Measurements from ENCODE around the gene RNASE13.
A peak's percentile ranks its signal among the peaks of the same experiment; 100 is the strongest.

RNASE13 gene

DNA sequence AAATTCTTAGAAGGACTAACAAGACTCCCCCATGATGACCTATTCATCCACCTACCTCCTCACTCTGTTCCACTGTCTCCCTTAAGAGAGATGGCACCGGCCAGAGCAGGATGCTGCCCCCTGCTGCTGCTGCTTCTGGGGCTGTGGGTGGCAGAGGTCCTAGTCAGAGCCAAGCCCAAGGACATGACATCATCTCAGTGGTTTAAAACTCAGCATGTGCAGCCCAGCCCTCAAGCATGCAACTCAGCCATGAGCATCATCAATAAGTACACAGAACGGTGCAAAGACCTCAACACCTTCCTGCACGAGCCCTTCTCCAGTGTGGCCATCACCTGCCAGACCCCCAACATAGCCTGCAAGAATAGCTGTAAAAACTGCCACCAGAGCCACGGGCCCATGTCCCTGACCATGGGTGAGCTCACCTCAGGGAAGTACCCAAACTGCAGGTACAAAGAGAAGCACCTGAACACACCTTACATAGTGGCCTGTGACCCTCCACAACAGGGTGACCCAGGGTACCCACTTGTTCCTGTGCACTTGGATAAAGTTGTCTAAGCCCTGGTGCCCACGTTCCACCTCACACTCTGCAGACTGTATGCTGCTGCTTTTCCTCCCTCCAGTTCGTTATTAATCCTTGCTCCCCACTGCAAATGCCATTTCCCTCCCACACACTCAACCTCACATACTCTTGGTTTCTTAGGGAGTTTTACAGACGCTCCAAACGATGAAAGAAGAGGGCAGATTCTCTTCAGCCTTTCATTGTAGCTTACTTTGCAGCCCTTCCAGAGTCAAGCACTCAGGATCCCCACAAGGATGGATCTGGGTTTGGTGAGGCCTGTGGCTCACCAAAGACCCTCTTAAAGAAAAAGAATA, 23.4 kb upstream of the RNASE13 start, which contains the start of gene RNASE8:
Gene RNASE8, plus strand, starts transcription at position 20 of the 873 bp plus-strand sequence. Its CDS starts 71 bp downstream, at position 91.
- no peak within 1 kb of the TSS for H3K4me3 ChIP-seq (replicated peaks in 1 of 2; ENCODE audit: low read depth in 2 of 2, low read length in 2 of 2)
- DNase-seq (ENCODE audit: low read depth in 2 of 2): no peak
- no peak for TF ChIP-seq CTCF (IDR thresholded peaks at IDR 0.05; ENCODE audit: low read depth, low read length)

GRCh38 chr14:21056520-21057163, 22.0 kb upstream of the RNASE13 start:
- peak; percentile 46 to 64 for DNase-seq (ENCODE audit: low read depth in 2 of 2)
- TF ChIP-seq CTCF (IDR thresholded peaks at IDR 0.05; ENCODE audit: low read depth, low read length): no peak
- no peak overlapping the region for H3K4me3 ChIP-seq (replicated peaks in 1 of 2; ENCODE audit: low read depth in 2 of 2, low read length in 2 of 2)

DNA sequence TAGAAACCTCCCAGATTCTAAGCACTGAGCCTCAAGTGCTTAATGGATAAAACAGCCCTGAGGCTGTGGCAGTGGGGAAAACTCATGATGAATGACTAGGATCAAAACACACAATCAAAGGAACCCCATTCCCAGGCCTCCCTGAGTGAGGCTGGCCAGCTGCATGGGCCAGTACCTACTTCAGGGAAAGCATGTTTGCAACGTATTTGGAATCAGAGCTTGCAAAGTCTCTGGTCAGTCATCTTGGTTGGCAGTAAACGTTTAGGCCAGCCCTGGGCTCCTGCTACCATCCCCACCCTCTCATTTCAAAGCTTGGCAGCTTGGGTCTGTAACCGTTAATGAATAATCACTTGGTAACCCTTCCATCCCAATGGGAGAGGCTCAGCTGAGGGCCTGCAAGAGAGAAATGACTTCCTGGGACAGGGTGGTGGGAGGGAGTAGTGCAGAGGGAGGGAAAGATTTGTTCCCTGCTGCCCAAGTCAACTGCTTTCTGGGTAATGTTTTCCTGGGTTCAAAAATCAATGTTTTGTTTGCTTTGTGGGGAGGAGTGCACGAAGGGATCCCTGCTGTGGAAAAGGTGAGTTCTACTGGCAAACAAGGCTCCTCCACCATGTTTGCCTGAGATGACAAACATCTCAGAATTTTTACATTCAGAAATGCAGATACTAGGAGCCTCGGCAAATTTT, 21.0 kb upstream of the RNASE13 start:
- DNase-seq (ENCODE audit: low read depth in 2 of 2): no peak
- no peak overlapping the region for H3K4me3 ChIP-seq (replicated peaks in 1 of 2; ENCODE audit: low read depth in 2 of 2, low read length in 2 of 2)
- TF ChIP-seq CTCF (IDR thresholded peaks at IDR 0.05; ENCODE audit: low read depth, low read length): no peak

- no peak overlapping the region for H3K4me3 ChIP-seq (replicated peaks in 1 of 2; ENCODE audit: low read depth in 2 of 2, low read length in 2 of 2)
- TF ChIP-seq CTCF (IDR thresholded peaks at IDR 0.05; ENCODE audit: low read depth, low read length): no peak
These were observed 20.1 kb upstream of the RNASE13 start for GRCh38 chr14:21054768-21055145.

DNA sequence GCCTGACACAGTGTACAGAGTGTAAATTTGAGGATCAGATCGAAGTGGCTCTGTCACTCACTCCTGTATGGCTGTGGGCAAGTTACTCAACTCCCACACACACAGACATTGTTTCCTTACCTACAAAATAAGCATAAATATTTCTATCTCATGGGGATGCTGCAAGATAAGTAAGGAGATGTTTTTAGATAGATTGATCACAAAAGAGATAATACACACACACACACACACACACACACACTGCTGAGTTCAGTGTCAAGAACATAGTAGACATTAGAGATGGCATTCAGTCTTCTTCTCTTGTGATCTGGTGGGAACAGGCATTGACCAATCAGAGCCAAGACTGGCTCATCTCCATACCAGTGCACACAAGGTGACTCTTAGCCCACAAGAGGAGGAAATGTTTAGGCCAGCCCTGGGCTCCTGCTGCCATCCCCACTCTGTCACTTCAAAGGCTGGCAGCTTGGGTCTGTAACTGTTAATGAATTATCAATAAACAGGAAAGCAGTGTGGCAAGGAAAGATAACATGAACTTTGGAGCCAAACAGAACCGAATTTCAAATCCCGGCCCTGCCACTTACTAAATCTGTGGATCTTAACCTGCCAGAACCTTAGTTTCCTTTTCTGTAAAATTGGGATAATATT, 19.6 kb upstream of the RNASE13 start:
- no peak for DNase-seq (ENCODE audit: low read depth in 2 of 2)
- TF ChIP-seq CTCF (IDR thresholded peaks at IDR 0.05; ENCODE audit: low read depth, low read length): no peak
- no peak overlapping the region for H3K4me3 ChIP-seq (replicated peaks in 1 of 2; ENCODE audit: low read depth in 2 of 2, low read length in 2 of 2)

More at GRCh38 chr14:21054768-21055145, 20.1 kb upstream of the RNASE13 start:
- DNase-seq (ENCODE audit: low read depth in 2 of 2): no peak
